Measurements from ENCODE around the gene MSRB1.
A peak's percentile ranks its signal among the peaks of the same experiment; 100 is the strongest.
"Not testable (repeated sequence)": the region's sequence is repeated elsewhere in the genome, so short reads cannot be mapped to it uniquely, and the experiment has no call there.

The MSRB1 gene

GRCh38 chr16:1932050-1933028 lies 10.7 kb downstream of the MSRB1 start:
- DNase-seq (no peak), ATAC-seq (replicated peaks) (no peak)
- Mint-ChIP-seq H3K4me1 (ENCODE audit: low read depth in 2 of 2) (peaks cover 0 to 2% of the 10 kb centered on the region in 2 donors), H3K27ac (no peak overlapping the region), H3K36me3 (ENCODE audit: insufficient read depth) (peaks cover 1% of the 10 kb centered on the region), H3K27me3 (peaks cover 0 to 9% of the 10 kb centered on the region in 2 donors), H3K4me3 (no peak overlapping the region), H3K9me3 (no peaks in the 10 kb centered on the region)

GRCh38 chr16:1930338-1930720 lies 12.7 kb downstream of the MSRB1 start:
- DNase-seq (no peak), ATAC-seq (replicated peaks) (no peak)
- Mint-ChIP-seq H3K36me3 (ENCODE audit: insufficient read depth) (peaks cover 2% of the 10 kb centered on the region), H3K4me3 (peak overlapping the region; percentile 27 to 29), H3K27ac (no peak overlapping the region), H3K27me3 (peaks cover 0 to 13% of the 10 kb centered on the region in 2 donors), H3K9me3 (no peaks in the 10 kb centered on the region), H3K4me1 (ENCODE audit: low read depth in 2 of 2) (peaks cover 0 to 2% of the 10 kb centered on the region in 2 donors)

GRCh38 chr16:1929578-1930337 lies 13.2 kb downstream of the MSRB1 start:
- H3K4me1 Mint-ChIP-seq (ENCODE audit: low read depth in 2 of 2) = peaks cover 0 to 2% of the 10 kb centered on the region in 2 donors
- peak overlapping the region; percentile 66 to 73 for H3K4me3 Mint-ChIP-seq
- ATAC-seq (replicated peaks) = peak; percentile 98
- peaks cover 2% of the 10 kb centered on the region for H3K36me3 Mint-ChIP-seq (ENCODE audit: insufficient read depth)
- peak; percentile 91 to 95 (median 94) for DNase-seq
- H3K27me3 Mint-ChIP-seq = peaks cover 2 to 19% of the 10 kb centered on the region in 2 donors
- H3K9me3 Mint-ChIP-seq = no peaks in the 10 kb centered on the region
- H3K27ac Mint-ChIP-seq = no peak overlapping the region

- Mint-ChIP-seq H3K4me3 (peak overlapping the region; percentile 66 to 73), H3K4me1 (ENCODE audit: low read depth in 2 of 2) (peaks cover 0 to 2% of the 10 kb centered on the region in 2 donors), H3K9me3 (no peaks in the 10 kb centered on the region), H3K27me3 (peaks cover 5 to 25% of the 10 kb centered on the region in 2 donors), H3K27ac (no peak overlapping the region), H3K36me3 (ENCODE audit: insufficient read depth) (peaks cover 2% of the 10 kb centered on the region)
- DNase-seq (no peak), ATAC-seq (replicated peaks) (peak; percentile 11)
Observed at GRCh38 chr16:1929105-1929504, 13.9 kb downstream of the MSRB1 start.

GRCh38 chr16:1926271-1926670 lies 16.7 kb downstream of the MSRB1 start:
- no peak overlapping the region for H3K27ac Mint-ChIP-seq
- DNase-seq = no peak
- H3K36me3 Mint-ChIP-seq (ENCODE audit: insufficient read depth) = peaks cover 2% of the 10 kb centered on the region
- peaks cover 0 to 2% of the 10 kb centered on the region in 2 donors for H3K4me1 Mint-ChIP-seq (ENCODE audit: low read depth in 2 of 2)
- H3K4me3 Mint-ChIP-seq = no peak overlapping the region
- H3K9me3 Mint-ChIP-seq = no peaks in the 10 kb centered on the region
- peaks cover 25 to 45% of the 10 kb centered on the region in 2 donors for H3K27me3 Mint-ChIP-seq
- ATAC-seq (replicated peaks) = no peak

GRCh38 chr16:1924095-1924494 lies 18.9 kb downstream of the MSRB1 start:
- H3K9me3 Mint-ChIP-seq = no peaks in the 10 kb centered on the region
- peaks cover 2% of the 10 kb centered on the region for H3K36me3 Mint-ChIP-seq (ENCODE audit: insufficient read depth)
- H3K27ac Mint-ChIP-seq = no peak overlapping the region
- ATAC-seq (replicated peaks) (no peak), DNase-seq (no peak)
- H3K4me1 Mint-ChIP-seq (ENCODE audit: low read depth in 2 of 2) = peaks cover 0 to 1% of the 10 kb centered on the region in 2 donors
- no peak overlapping the region for H3K4me3 Mint-ChIP-seq
- peaks cover 42 to 60% of the 10 kb centered on the region in 2 donors for H3K27me3 Mint-ChIP-seq

GRCh38 chr16:1923299-1924034 lies 19.5 kb downstream of the MSRB1 start:
- no peaks in the 10 kb centered on the region for H3K4me1 Mint-ChIP-seq (ENCODE audit: low read depth in 2 of 2)
- no peaks in the 10 kb centered on the region for H3K9me3 Mint-ChIP-seq
- no peak overlapping the region for H3K4me3 Mint-ChIP-seq
- peaks cover 42 to 66% of the 10 kb centered on the region in 2 donors for H3K27me3 Mint-ChIP-seq
- DNase-seq (no peak), ATAC-seq (replicated peaks) (no peak)
- H3K27ac Mint-ChIP-seq = no peak overlapping the region
- peaks cover 2% of the 10 kb centered on the region for H3K36me3 Mint-ChIP-seq (ENCODE audit: insufficient read depth)

GRCh38 chr16:1922357-1922756 lies 20.6 kb downstream of the MSRB1 start:
- H3K27me3 Mint-ChIP-seq = peaks cover 42 to 68% of the 10 kb centered on the region in 2 donors
- no peak for DNase-seq
- peaks cover 2% of the 10 kb centered on the region for H3K36me3 Mint-ChIP-seq (ENCODE audit: insufficient read depth)
- ATAC-seq (replicated peaks) = no peak
- no peak overlapping the region for H3K4me3 Mint-ChIP-seq
- H3K9me3 Mint-ChIP-seq = no peaks in the 10 kb centered on the region
- no peak overlapping the region for H3K27ac Mint-ChIP-seq
- H3K4me1 Mint-ChIP-seq (ENCODE audit: low read depth in 2 of 2) = no peaks in the 10 kb centered on the region

GRCh38 chr16:1920727-1921171 lies 22.2 kb downstream of the MSRB1 start:
- no peak overlapping the region for H3K27ac Mint-ChIP-seq
- no peak for DNase-seq
- H3K36me3 Mint-ChIP-seq (ENCODE audit: insufficient read depth) = no peaks in the 10 kb centered on the region
- peaks cover 58 to 84% of the 10 kb centered on the region in 2 donors for H3K27me3 Mint-ChIP-seq
- H3K9me3 Mint-ChIP-seq = no peaks in the 10 kb centered on the region
- H3K4me1 Mint-ChIP-seq (ENCODE audit: low read depth in 2 of 2) = no peaks in the 10 kb centered on the region
- no peak for ATAC-seq (replicated peaks)
- no peak overlapping the region for H3K4me3 Mint-ChIP-seq

GRCh38 chr16:1920122-1920521 lies 22.9 kb downstream of the MSRB1 start:
- not testable (repeated sequence) for H3K4me1 Mint-ChIP-seq (ENCODE audit: low read depth in 2 of 2)

GRCh38 chr16:1919327-1919998 lies 23.5 kb downstream of the MSRB1 start:
- Mint-ChIP-seq H3K27me3 (peaks cover 64 to 84% of the 10 kb centered on the region in 2 donors), H3K27ac (no peak overlapping the region), H3K4me3 (no peak overlapping the region), H3K4me1 (ENCODE audit: low read depth in 2 of 2) (no peaks in the 10 kb centered on the region), H3K9me3 (no peaks in the 10 kb centered on the region), H3K36me3 (ENCODE audit: insufficient read depth) (no peaks in the 10 kb centered on the region)
- ATAC-seq (replicated peaks) (no peak), DNase-seq (no peak)

More at GRCh38 chr16:1920122-1920521, 22.9 kb downstream of the MSRB1 start:
- not testable (repeated sequence) for H3K4me3 Mint-ChIP-seq; H3K9me3 Mint-ChIP-seq; ATAC-seq (replicated peaks); H3K36me3 Mint-ChIP-seq (ENCODE audit: insufficient read depth); H3K27ac Mint-ChIP-seq; DNase-seq
- peaks cover 65 to 84% of the 10 kb centered on the region in 2 donors for H3K27me3 Mint-ChIP-seq

GRCh38 chr16:1918351-1919326 lies 24.4 kb downstream of the MSRB1 start, which contains the start of gene HS3ST6:
Gene HS3ST6 (minus strand): TSS chr16:1918415. CDS start chr16:1918323, 92 bp downstream.
- H3K27ac Mint-ChIP-seq = no peak within 1 kb of the TSS
- H3K4me1 Mint-ChIP-seq (ENCODE audit: low read depth in 2 of 2) = no peaks in the 10 kb centered on the region
- H3K36me3 Mint-ChIP-seq (ENCODE audit: insufficient read depth) = no peaks in the 10 kb centered on the region
- H3K9me3 Mint-ChIP-seq = no peaks in the 10 kb centered on the region
- no peak within 1 kb of the TSS for H3K4me3 Mint-ChIP-seq
- H3K27me3 Mint-ChIP-seq = peaks cover 63 to 81% of the 10 kb centered on the region in 2 donors
- ATAC-seq (replicated peaks) (no peak), DNase-seq (no peak)

Measured in effector memory CD8-positive, alpha-beta T cell (primary cell).